Measurements from ENCODE around the gene TEX14.
A peak's percentile ranks its signal among the peaks of the same experiment; 100 is the strongest.
"Not testable (repeated sequence)": the region's sequence is repeated elsewhere in the genome, so short reads cannot be mapped to it uniquely, and the experiment has no call there.

The TEX14 gene

DNA sequence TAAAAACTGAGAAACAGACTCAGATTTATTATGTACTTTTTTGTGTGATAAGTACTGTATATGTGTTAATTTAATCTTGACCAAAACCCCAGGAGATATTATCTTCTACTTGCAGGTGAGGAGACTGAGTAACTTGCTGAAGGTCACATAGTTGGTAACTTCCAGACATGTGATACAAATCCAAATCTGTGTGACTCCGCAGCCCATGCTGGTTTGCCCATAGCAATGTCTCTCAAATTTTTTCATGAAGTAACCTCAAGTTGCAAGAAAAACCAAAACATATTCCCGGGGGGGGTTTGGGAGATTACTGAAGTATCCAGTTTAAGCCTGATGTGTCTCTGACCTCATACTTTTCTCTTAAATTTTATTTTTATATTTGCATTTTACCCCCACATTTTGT, 3.3 kb downstream of the TEX14 start:
- no peak for DNase-seq (ENCODE audit: low read depth)

DNA sequence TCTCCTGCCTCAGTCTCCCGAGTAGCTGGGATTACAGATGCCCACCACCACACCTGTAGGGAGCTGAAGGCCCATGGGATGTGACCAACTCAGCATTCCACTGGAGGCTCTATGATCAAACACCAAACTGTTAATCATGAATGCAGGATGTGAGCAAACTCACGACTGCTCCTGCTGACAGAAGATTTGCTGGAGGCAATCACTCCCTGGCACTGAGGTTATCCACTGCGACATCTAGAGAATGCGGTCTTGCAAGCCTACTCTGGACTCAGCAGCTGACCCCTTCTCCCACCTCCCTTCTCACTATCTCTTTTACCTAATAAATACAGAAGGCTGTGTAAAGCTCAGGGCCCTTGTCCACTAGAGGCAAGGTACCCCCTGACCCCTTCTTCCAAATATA, 4.9 kb downstream of the TEX14 start:
- no peak for DNase-seq (ENCODE audit: low read depth)

DNA sequence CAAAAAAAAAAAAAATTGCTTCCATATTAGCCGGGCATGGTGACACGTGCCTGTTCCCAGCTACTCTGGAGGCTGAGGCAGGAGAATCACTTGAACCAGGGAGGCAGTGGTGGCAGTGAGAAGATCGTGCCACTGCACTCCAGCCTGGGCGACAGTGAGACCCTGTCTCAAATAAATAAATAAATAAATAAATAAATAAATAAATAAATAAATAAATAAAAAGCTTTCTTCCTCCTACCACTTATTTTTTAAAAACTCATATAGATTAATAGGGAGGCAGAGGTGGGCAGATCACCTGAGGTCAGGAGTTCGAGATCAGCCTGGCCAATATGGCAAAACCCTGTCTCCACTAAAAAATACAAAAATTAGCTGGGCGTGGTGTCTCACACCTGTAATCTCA, 7.4 kb downstream of the TEX14 start:
- not testable (repeated sequence) for DNase-seq (ENCODE audit: low read depth)

DNA sequence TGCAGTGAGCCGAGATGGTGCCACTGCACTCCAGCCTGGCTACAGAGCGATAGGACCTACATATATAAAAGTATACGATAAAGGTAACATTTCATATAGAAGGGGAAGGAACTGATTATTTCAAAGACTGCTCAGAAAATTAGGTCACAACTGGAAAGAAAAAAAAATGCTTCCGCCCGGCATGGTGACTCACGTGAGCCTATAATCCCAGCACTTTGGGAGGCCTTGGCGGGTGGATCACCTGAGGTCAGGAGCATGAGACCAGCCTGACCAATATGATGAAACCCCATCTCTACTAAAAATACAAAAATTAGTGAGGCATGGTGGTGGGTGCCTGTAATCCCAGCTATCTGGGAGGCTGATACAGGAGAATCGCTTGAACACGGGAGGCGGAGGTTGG, 7.8 kb downstream of the TEX14 start:
- DNase-seq (ENCODE audit: low read depth) = no peak

DNA sequence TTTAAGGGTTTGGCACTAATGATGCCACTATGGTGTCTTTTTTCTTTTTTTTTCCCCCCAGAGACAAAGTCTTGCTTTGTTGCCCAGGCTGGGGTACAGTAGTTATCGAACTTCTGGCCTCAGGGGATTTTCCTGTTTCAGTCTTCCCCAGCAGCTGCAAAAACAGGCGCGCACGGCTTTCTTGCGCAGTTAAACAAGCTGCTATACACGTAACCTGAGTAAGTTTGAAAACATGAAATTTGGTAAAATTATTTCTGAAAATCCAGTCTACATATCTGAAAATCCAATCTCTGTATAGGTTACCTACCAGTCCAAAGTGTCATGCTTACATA, 11.8 kb downstream of the TEX14 start:
- no peak for DNase-seq (ENCODE audit: low read depth)

DNA sequence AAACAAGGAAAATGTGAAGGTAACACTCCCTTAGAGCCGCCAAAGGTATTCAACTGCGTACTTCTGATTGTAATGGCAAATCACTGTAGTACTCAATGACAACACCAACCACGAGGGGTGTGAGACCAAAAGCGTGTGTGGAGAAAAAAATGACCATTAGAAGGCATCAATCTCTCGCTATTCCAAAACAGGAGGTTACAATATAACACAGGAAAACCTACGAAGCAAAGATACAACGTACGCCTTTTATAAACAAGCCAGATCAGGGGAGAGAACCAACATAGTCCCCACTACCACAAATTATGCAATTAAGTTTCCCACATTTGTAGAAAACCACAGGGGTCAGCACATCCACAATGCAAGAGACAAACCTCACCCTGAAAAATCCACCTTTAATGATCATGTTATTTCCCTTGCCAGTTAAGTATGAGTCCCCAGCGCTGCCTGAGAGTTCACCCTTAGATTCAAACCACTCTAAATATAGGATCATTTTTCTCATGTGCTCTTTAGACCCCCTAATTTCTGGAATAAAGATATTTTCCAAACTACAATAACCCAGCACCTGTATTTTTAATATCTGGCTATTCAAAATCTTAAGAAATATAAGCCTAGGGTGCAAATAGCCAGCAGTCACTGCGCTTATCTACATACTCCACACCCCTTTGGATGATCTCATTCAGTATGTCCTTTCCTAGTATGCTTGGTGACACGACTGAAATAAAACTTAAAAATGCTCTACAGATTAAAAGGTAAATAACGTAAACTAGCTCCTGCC, 12.4 kb downstream of the TEX14 start:
- no peak for DNase-seq (ENCODE audit: low read depth)

DNA sequence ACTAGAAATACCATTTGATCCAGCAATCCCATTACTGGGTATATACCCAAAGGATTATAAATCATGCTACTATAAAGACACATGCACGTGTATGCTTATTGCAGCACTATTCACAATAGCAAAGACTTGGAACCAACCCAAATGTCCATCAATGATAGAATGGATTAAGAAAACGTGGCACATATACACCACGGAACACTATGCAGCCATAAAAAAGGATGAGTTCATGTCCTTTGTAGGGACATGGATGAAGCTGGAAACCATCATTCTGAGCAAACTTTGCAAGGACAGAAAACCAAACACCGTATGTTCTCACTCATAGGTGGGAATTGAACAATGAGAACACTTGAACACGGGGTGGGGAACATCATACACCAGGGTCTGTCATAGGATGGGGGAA, 13.6 kb downstream of the TEX14 start:
- DNase-seq (ENCODE audit: low read depth) = not testable (repeated sequence)

DNA sequence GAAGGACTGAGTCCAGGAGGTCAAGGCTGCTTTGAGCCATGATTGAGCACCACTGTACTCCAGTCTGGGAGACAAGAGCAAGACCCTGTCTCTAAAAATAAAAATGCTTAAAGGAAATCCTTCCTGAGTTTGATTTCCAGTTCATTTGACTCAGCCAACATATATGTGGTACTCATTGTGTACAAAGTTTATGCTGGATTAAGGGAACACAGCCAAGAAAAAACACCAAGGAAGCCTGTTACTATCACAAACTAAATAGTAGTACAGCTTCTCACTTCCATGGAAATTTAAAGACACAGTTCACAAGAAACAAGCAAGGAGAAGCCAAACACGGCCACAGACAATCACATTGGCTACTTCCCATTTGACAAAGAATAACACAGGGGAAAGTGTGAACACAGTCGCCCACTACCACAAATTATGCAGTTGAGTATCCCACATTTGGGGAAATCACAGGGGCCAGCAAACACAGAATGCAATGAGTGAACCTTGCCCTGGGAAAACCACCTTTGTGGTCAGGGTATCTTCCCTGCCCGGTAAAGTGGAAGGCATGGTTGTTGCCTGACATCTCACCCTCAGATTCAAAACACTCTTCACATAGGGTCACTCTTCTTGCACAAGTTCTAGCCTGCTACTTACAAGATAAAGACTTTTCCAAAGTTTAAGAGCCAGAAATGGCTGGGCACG, 14.5 kb downstream of the TEX14 start:
- no peak for DNase-seq (ENCODE audit: low read depth)

DNA sequence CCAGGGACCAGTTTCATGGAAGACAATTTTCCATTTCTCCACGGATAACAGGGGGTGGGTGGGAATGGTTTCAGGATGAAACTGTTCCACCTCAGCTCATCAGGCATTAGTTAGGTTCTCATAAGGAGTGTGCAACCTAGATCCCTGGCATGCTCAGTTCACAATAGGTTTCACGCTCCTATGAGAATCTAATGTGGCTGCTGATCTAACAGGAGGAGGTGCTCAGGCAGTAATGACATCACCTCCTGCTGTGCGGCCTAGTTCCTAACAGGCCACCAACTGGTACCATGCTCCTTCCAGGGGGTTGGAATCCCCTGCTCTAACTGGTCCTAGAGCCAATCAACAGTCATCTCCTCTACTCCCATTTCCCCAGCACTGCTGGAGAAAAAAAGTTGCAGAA, 19.9 kb downstream of the TEX14 start:
- no peak for DNase-seq (ENCODE audit: low read depth)

DNA sequence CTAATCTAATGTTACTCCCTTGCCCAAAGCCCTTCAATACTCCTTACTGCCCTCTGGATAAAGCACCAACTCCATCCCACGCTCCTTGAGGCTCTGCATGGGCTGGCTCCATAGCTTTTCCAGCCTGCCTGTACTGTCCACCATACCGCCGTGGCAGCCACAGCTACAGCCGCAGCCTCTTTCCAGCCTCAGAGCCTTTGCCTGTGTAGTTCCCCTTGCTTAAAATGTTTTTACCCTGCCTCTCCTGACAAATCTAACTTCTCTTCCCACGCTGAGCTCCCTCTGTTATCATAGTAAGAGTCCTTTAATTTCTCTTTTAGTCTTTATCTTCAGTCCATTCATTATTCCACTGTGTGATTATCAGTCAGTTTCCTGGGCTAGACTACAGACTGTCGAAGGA, 22.0 kb downstream of the TEX14 start:
- DNase-seq (ENCODE audit: low read depth) = no peak

DNA sequence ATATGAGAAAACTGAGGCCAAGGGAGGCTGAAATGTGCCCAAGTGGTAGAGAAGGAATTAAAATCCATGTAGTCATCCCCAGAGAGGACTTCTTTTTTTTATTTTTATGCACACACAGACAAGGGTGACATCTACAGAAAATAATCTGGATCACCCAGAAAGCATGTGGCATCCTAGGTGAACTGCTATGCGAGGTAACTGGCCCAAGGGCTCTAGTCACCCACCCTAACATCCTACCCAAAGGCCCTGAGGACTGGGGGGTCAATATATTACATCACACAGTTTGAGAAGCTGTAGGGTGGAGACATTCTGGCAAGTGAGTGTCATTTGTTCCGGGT, 23.3 kb downstream of the TEX14 start:
- DNase-seq (ENCODE audit: low read depth) = no peak

DNA sequence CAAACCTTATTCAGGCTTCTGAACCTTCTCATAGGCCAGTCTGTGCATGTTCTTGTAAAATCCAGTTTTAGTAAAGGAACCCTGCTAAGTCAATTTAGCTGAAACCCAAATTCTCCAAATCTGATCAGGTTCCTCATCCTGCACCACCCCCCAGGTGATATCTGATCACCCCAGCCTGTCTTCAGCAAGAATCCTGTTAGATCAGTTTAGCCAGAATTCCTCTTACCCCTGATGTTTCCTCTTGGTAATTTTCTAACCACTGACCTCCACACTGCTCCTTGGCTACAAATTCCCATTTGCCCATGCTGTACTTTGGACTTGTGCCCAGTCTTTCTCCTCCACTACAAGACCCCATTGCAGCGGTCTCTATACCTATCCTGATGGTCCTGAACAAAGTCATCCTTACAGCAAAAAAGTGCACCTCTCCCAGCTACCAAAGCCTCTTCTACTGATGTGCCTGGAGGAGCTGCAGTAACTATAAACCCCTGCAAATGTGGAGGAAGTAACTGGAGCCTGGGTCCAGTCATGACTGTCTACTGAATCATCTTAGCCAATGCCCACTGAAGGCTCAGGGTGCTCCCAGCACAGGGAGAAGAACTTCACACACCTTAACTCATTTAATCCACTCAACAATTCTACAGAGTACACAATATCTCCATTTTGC, 23.8 kb downstream of the TEX14 start:
- DNase-seq (ENCODE audit: low read depth) = no peak

DNA sequence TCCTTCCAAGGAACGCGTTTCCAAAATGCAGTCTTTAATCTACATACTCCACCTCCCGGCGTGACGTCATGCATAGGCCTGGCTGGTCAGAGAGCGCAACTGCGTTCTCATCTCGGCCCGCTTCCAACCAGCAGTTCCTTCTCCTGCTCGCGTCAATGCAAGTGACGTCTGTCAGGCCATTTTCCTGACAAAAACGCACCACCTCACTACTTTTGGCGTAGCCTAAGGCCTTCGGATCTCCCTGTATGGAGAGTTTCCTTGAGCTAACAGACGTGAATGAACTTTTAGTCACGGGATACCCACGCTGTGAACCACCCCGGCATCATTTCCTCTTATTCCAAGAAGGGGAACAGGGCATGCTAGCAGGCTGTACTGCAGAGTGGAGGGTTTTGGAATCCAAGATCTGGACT, 25.0 kb downstream of the TEX14 start:
- DNase-seq (ENCODE audit: low read depth) = no peak

DNA sequence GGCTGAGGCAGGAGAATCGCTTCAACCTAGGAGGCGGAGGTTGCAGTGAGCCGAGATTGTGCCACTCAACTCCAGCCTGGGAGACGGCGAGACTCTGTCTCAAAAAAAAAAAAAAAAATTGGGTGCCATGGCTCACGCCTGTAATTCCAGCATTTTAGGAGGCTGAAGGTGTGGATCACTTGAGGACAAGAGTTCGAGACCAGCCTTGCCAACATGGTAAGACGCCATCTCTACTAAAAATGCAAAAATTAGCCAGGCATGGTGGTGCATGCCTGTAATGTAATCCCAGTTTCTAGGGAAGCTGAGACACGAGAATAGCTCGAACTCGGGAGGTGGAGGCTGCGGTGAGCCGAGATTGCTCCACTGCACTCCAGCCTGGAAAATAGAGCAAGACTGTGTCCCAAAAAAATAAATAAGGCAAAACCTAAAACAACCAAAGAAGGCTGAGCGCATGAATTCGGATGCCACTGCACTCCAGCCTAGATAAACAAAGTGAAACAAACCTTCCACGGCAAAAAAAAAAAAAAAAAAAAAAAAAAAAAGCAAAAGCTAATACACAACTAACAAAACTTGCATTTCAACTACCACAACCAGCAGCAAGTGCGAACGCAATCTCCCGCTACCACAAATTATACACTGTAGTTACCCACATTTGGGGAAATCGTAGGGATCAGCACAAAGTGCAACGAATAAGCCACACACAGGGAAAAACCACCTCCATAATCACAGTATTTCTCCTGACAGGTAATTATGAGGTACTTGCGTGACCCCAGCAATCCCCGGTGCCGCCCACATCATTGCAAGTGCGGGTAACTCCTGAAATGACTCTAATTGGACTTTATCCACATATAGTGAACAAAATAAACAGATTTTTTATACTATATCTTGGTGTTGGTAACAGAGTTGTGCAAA, 25.6 kb downstream of the TEX14 start:
- no peak for DNase-seq (ENCODE audit: low read depth)

DNA sequence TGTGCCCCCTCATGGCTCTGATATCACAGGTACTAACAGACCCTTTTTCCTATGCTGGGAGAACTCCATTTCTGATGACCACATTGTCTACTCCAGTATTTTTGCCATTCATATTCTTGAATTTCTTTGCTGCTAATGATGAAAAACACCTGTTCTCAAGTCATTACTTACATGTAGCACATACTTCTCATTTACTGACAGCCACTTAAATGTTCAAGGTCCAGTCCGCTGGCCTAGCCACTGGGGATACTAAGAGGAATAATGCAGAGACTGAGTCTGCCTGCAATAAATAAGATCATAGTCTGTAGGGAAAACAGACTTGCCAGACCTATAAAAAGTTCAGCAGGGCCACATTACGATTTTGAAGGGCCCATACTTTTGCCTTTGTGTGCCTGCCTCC, 27.5 kb downstream of the TEX14 start:
- DNase-seq (ENCODE audit: low read depth) = no peak

DNA sequence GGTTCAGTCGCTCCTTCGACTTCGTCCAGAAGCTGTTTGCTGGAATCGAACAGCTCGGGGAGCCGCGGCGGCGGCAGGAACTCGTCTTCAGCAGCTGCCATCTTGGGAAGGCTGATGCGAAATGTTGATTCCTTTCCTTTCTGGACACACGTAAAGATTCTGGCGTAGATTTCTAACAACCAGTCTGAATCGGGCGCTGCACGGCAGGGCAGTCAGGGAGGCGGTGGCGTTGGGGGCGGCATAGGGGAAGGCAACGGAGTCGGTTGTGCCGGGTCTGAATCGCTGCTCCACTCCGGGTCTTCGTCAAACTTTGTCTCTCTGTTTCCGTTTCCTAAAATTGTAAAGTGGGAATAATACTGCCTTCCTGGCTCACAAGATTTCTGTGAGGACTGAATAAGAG, 30.3 kb downstream of the TEX14 start:
- no peak for DNase-seq (ENCODE audit: low read depth)

DNA sequence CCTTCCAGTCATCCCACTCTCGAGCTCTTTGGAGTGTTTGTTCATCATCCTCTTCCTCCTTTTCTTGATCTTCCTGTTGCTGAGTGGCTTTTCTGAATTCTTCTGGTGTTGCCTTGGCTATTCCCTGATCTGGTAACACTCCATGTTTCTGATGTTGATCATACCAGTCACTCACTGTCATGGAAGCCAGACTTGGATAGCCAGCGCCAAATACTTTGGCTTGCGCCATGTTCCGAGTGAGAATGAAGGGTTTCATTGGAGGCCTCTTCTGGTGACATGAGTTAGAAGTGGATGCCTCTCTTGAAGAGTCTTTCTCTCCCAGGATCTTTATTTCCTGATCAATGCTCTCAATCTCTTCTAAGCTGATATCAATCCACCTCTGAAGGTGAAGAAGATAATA, 31.2 kb downstream of the TEX14 start:
- no peak for DNase-seq (ENCODE audit: low read depth)

DNA sequence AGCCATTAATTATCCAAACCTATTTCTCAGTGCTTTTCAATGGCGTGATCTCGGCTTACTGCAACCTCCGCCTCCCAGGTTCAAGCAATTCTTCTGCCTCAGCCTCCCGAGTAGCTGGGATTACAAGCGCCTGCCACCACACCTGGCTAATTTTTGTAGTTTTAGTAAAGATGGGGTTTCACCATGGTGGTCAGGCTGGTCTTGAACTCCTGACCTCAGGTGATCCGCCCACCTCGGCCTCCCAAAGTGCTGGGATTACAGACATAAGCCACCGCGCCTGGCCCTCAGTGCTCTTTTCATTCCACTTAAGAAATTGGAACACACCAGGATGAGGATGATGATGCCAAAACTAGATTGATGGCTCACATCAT, 32.1 kb downstream of the TEX14 start:
- not testable (repeated sequence) for DNase-seq (ENCODE audit: low read depth)

DNA sequence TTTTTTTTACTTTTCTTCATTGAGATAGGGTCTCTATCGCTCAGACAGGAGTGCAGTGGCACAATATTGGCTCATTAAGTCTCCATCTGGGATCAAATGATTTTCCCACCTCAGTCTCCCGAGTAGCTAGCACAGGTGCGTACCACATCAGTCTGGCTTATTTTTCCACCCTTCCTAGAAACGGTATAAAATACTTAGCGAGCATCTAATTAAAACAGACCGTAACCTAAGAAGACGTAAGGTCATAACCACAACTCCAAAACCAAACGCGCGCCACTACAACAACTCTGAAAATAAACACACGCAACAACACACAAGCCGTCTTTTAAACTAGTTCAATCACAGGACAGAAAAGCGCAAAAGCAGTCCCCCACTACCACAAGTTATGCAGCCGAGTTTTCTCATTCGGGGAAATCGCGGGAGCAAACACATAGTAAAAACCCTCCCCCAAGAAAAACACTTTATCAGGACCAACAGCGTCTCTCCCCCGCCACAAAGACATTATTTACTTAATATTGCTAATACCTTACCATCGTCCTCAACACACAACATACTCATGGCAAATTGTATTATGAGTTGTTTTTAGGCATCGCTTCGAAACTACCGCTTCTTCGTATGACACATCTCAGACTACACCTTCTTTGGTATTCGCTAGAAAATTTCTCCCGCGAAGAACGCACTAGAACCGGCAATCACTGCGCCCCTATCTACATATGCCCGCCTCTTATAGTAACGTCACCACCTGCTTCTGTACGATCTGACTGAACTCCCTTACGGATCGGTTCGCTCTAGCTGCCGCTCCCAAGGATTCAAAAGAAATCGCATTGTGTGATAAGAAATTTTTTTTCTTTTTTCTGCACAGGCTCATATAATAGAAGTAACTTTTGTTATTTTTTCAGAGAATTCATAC, 32.8 kb downstream of the TEX14 start:
- peak; percentile 75 for DNase-seq (ENCODE audit: low read depth)

DNA sequence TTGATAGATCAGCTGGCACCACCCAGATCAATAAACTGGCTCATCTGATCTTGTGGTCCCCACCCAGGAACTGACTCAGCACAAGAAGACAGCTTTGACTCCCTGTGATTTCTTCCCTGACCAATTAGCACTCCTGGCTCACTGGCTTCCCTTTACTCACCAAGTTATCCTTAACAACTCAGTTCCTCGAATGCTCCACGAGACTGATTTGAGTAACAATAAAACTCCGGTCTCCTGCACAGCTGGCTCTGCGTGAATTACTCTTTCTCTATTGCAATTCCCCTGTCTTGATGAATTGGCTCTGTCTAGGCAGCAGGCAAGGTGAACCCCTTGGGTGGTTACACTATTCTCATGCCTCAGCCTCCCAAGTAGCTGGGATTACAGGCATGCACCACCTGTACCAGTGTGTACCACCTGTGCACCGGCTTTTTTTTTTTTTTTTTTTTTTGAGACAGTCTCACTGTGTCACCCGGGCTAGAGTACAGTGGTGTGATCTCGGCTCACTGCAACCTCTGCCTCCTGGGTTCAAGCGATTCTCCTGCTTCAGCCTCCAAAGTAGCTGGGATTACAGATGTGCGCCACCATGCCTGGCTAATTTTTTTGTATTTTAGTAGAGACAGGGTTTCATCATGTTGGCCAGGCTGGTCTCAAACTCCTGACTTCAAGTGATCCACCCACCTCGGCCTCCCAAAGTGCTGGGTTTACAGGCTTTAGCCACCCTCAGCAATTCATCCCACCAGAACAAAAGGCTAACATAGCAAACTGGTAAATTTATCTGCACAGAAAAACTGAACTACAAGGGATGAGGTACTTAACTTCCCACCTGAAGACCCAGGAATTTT, 33.7 kb downstream of the TEX14 start:
- not testable (repeated sequence) for DNase-seq (ENCODE audit: low read depth)

DNA sequence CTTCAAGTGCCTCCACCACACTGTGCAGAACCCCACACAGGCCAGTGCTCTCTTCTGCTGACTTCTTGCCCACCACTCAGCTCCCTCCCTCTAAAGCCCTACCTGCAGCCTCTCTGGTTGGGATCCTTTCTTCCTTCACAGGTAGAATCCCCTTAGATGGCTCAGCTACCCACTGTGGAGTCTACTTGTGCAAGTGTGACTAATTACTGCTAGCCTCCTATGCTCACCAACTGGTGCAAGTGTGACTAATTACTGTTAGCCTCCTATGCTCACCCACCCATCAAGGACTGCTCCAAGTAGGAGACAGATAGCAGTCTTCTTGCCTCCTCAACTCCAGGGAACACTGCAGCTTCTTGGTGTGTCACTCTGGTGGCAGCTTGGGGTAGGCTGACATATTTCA, 43.6 kb downstream of the TEX14 start:
- DNase-seq (ENCODE audit: low read depth) = no peak
